Measurements from ENCODE around the gene STK10. TPM values are rescaled to one million over a fixed set of nuclear protein-coding genes. Genes with fewer than 3 reads are reported as not detected.

The STK10 gene
- total RNA-seq, 3 donors from 2014 or later (not counting 1 experiment from before 2014, with no cell fraction given), result 705 to 879 (median 783) TPM

- Mint-ChIP-seq H3K4me3 (peak overlapping the region; percentile 9), H3K9me3 (no peaks in the 10 kb centered on the region), H3K36me3 (no peaks in the 10 kb centered on the region), H3K27me3 (ENCODE audit: low read depth in 2 of 2) (no peaks in the 10 kb centered on the region), H3K27ac (peak overlapping the region; percentile 85 to 89), H3K4me1 (peaks cover 8 to 28% of the 10 kb centered on the region in 2 donors)
- peaks cover 7% of the 10 kb centered on the region for H3K4me1 ChIP-seq (ENCODE audit: control insufficient read depth, insufficient read depth, low read length)
- no peak overlapping the region for H3K27ac ChIP-seq (ENCODE audit: low read length)
- intact Hi-C loops (cut with micrococcal nuclease), result no loop called here
- no peaks in the 10 kb centered on the region for H3K27me3 ChIP-seq (ENCODE audit: control insufficient read depth, insufficient read depth, low read length)
- TF ChIP-seq, protein P1, sequence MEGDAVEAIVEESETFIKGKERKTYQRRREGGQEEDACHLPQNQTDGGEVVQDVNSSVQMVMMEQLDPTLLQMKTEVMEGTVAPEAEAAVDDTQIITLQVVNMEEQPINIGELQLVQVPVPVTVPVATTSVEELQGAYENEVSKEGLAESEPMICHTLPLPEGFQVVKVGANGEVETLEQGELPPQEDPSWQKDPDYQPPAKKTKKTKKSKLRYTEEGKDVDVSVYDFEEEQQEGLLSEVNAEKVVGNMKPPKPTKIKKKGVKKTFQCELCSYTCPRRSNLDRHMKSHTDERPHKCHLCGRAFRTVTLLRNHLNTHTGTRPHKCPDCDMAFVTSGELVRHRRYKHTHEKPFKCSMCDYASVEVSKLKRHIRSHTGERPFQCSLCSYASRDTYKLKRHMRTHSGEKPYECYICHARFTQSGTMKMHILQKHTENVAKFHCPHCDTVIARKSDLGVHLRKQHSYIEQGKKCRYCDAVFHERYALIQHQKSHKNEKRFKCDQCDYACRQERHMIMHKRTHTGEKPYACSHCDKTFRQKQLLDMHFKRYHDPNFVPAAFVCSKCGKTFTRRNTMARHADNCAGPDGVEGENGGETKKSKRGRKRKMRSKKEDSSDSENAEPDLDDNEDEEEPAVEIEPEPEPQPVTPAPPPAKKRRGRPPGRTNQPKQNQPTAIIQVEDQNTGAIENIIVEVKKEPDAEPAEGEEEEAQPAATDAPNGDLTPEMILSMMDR (IDR thresholded peaks at IDR 0.05), result no peak
- ATAC-seq, result peak in 1 of 3 donors; percentile 13
- H3K4me3 ChIP-seq (ENCODE audit: low read length), result no peak overlapping the region
- no peaks in the 10 kb centered on the region for H3K9me3 ChIP-seq (ENCODE audit: control insufficient read depth, insufficient read depth, low read length)
- DNase-seq, result no peak
- WGBS (ENCODE audit: insufficient coverage), result 98% methylated on average over 10 of the region's 10 CpGs
- peaks cover 60% of the 10 kb centered on the region for H3K36me3 ChIP-seq (ENCODE audit: control insufficient read depth, insufficient read depth, low read length)
Observed at GRCh38 chr5:172085738-172086137, 102.3 kb downstream of the STK10 start.

DNA sequence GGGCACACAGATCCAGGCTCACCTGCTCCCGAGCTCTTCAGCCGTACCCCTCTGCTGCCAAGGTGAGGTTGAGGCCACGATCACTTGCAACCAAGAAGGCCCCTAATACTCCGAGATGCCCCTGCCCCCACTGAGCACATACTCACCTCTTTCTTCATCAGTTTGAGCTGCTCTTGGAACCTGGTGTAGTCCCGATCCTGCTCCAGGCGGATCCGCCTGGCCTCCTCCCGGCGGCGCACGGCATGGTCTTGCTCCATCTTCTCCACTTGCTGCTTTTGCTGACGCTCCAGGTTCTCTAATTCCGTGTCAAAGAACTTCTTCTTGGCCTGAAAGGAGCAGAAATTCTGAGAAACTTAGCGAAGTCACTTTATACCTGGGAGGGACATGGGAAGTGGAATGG, 105.8 kb downstream of the STK10 start:
- peak overlapping the region; percentile 38 to 63 for H3K27ac Mint-ChIP-seq
- whole genome bisulfite sequencing (ENCODE audit: insufficient coverage), result 99% methylated on average over 14 of the region's 14 CpGs
- peaks cover 15 to 26% of the 10 kb centered on the region in 2 donors for H3K4me1 Mint-ChIP-seq
- H3K36me3 Mint-ChIP-seq, result peaks cover 7% of the 10 kb centered on the region
- Histone ChIP-seq H3K4me3 (ENCODE audit: low read length) (no peak overlapping the region), H3K27me3 (ENCODE audit: control insufficient read depth, insufficient read depth, low read length) (no peaks in the 10 kb centered on the region), H3K9me3 (ENCODE audit: control insufficient read depth, insufficient read depth, low read length) (no peaks in the 10 kb centered on the region), H3K4me1 (ENCODE audit: control insufficient read depth, insufficient read depth, low read length) (peaks cover 16% of the 10 kb centered on the region), H3K27ac (ENCODE audit: low read length) (no peak overlapping the region), H3K36me3 (ENCODE audit: control insufficient read depth, insufficient read depth, low read length) (peaks cover 70% of the 10 kb centered on the region)
- DNase-seq (no peak), ATAC-seq (no peak)
- intact Hi-C loops (cut with micrococcal nuclease), result no loop called here
- H3K9me3 Mint-ChIP-seq, result no peaks in the 10 kb centered on the region
- peak overlapping the region; percentile 5 for H3K4me3 Mint-ChIP-seq
- TF ChIP-seq, protein P1 (IDR thresholded peaks at IDR 0.05), result no peak
- H3K27me3 Mint-ChIP-seq (ENCODE audit: low read depth in 2 of 2), result no peaks in the 10 kb centered on the region

- WGBS (ENCODE audit: insufficient coverage), result 87% methylated on average over 2 of the region's 4 CpGs
- intact Hi-C loops (cut with micrococcal nuclease), result no loop called here
- no peaks in the 10 kb centered on the region for H3K27me3 Mint-ChIP-seq (ENCODE audit: low read depth in 2 of 2)
- Histone ChIP-seq H3K27me3 (ENCODE audit: control insufficient read depth, insufficient read depth, low read length) (no peaks in the 10 kb centered on the region), H3K36me3 (ENCODE audit: control insufficient read depth, insufficient read depth, low read length) (peaks cover 78% of the 10 kb centered on the region), H3K9me3 (ENCODE audit: control insufficient read depth, insufficient read depth, low read length) (no peaks in the 10 kb centered on the region), H3K4me3 (ENCODE audit: low read length) (no peak overlapping the region), H3K27ac (ENCODE audit: low read length) (no peak overlapping the region), H3K4me1 (ENCODE audit: control insufficient read depth, insufficient read depth, low read length) (peaks cover 9% of the 10 kb centered on the region)
- no peak overlapping the region for H3K4me3 Mint-ChIP-seq
- DNase-seq, result no peak
- TF ChIP-seq, protein P1 (IDR thresholded peaks at IDR 0.05), result no peak
- H3K9me3 Mint-ChIP-seq, result no peaks in the 10 kb centered on the region
- peaks cover 15% of the 10 kb centered on the region for H3K36me3 Mint-ChIP-seq
- peak overlapping the region; percentile 72 to 80 for H3K27ac Mint-ChIP-seq
- peaks cover 7 to 16% of the 10 kb centered on the region in 2 donors for H3K4me1 Mint-ChIP-seq
- ATAC-seq, result no peak
Observed at GRCh38 chr5:172079876-172080275, 108.1 kb downstream of the STK10 start.

DNA sequence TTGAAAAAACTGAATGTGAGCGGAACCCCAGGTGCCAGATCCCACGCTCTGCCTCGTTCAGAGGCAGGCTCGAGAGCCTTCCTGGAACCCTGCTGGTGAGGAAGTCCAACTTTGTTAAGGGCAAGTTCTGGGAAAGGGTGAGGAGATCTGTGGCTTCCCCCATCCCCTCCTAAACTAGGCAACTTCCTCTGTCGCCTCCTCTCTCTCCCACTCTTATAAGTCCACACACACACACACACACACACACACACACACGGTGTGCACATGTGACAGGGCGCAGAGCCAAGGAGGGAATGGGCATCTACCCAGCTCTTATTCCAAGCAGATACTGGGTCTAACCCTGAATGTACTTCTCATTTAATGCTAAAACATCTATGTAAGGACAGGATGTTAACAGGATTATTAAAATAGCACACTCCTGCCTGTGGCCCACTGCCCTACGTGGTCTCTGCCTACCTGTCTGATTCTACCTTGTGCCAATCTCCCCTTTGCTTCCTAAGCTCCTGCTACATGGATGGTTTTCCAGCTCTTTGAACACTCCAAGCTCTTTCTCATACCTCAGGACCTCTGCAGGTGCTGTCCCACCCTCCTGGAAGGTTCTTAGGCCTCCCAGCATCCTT, 109.2 kb downstream of the STK10 start:
- H3K4me3 ChIP-seq (ENCODE audit: low read length), result no peak overlapping the region
- no peaks in the 10 kb centered on the region for H3K9me3 Mint-ChIP-seq
- no peak overlapping the region for H3K4me3 Mint-ChIP-seq
- WGBS (ENCODE audit: insufficient coverage), result 66% methylated on average over 5 of the region's 8 CpGs
- H3K9me3 ChIP-seq (ENCODE audit: control insufficient read depth, insufficient read depth, low read length), result no peaks in the 10 kb centered on the region
- no peaks in the 10 kb centered on the region for H3K27me3 Mint-ChIP-seq (ENCODE audit: low read depth in 2 of 2)
- TF ChIP-seq, protein P1 (IDR thresholded peaks at IDR 0.05), result no peak
- DNase-seq, result no peak
- ATAC-seq, result peak in 1 of 3 donors; percentile 41
- peaks cover 84% of the 10 kb centered on the region for H3K36me3 ChIP-seq (ENCODE audit: control insufficient read depth, insufficient read depth, low read length)
- no peaks in the 10 kb centered on the region for H3K27me3 ChIP-seq (ENCODE audit: control insufficient read depth, insufficient read depth, low read length)
- intact Hi-C loops (cut with micrococcal nuclease), result no loop called here
- H3K4me1 ChIP-seq (ENCODE audit: control insufficient read depth, insufficient read depth, low read length), result peaks cover 9% of the 10 kb centered on the region
- H3K4me1 Mint-ChIP-seq, result peaks cover 7 to 16% of the 10 kb centered on the region in 2 donors
- H3K27ac Mint-ChIP-seq, result peak overlapping the region; percentile 41 to 79
- peaks cover 15% of the 10 kb centered on the region for H3K36me3 Mint-ChIP-seq
- H3K27ac ChIP-seq (ENCODE audit: low read length), result no peak overlapping the region
